K562 (cell line): ENCODE data around the gene ZNF214.

Experiments used
- ETV6 ChIP-seq, 3 experiments: fragments of 150-350 bp in 1 of 3; sonication (generic) in 1 of 3; formaldehyde crosslinking in 1 of 3; IDR thresholded peaks; 2 replicates each; pipeline versions ENCODE4 v1.6.1 to v1.8.0; 2014 to 2022; ENCODE audit warnings: borderline replicate concordance in 2 of 3, low read depth in 2 of 3, antibody characterized with exemption in 1 of 3, low read length in 1 of 3, mild to moderate bottlenecking in 1 of 3, missing genetic modification reagents in 1 of 3
- JUN ChIP-seq, 2 experiments: sonication (generic) in 1 of 2; formaldehyde crosslinking in 1 of 2; IDR thresholded peaks; 2 replicates each; pipeline versions ENCODE4 v1.6.1 to v1.8.0; 2012 to 2022; ENCODE audit warnings: borderline replicate concordance in 2 of 2, mild to moderate bottlenecking in 2 of 2, improper control_type of control experiment in 1 of 2, low read depth in 1 of 2, low read length in 1 of 2, missing genetic modification reagents in 1 of 2
- NFIC ChIP-seq: fragments of 450-650 bp; IDR thresholded peaks from 2 replicates; pipeline ENCODE4 v1.6.1; 2017; ENCODE audit warnings: mild to moderate bottlenecking, inconsistent platforms
- ZNF134 ChIP-seq: fragments of 250-450 bp; sonication (Bioruptor Pico); conservative IDR thresholded peaks from 2 replicates; pipeline ENCODE4 v1.4.0; 2020
- TF ChIP-seq, protein P1 (sequence below), 2 experiments: fragments of 450-650 bp; IDR thresholded peaks; 2 replicates each; pipeline ENCODE4 v1.6.1; 2016; ENCODE audit warnings: mild to moderate bottlenecking in 2 of 2, borderline replicate concordance in 1 of 2, low read depth in 1 of 2, moderate library complexity in 1 of 2

DNA sequence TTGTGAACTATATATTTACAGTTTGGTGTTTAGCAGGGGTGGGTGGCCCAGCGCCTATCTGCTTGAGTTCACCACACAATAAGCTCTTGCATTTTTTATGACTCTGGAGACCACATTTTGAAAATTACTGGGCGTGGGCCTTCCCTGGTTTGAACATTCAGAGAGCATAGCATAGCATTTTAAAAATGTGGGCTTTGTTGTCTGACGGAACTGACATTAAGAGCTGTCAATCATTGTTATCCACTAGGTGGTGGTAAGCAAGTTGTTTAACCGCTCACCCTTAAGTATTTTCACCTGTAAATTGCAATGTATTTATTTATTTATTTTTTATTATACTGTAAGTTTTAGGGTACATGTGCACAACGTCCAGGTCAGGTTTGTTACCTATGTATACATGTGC is 1.2 kb upstream of the ZNF214 start:
- TF ChIP-seq, protein P1, sequence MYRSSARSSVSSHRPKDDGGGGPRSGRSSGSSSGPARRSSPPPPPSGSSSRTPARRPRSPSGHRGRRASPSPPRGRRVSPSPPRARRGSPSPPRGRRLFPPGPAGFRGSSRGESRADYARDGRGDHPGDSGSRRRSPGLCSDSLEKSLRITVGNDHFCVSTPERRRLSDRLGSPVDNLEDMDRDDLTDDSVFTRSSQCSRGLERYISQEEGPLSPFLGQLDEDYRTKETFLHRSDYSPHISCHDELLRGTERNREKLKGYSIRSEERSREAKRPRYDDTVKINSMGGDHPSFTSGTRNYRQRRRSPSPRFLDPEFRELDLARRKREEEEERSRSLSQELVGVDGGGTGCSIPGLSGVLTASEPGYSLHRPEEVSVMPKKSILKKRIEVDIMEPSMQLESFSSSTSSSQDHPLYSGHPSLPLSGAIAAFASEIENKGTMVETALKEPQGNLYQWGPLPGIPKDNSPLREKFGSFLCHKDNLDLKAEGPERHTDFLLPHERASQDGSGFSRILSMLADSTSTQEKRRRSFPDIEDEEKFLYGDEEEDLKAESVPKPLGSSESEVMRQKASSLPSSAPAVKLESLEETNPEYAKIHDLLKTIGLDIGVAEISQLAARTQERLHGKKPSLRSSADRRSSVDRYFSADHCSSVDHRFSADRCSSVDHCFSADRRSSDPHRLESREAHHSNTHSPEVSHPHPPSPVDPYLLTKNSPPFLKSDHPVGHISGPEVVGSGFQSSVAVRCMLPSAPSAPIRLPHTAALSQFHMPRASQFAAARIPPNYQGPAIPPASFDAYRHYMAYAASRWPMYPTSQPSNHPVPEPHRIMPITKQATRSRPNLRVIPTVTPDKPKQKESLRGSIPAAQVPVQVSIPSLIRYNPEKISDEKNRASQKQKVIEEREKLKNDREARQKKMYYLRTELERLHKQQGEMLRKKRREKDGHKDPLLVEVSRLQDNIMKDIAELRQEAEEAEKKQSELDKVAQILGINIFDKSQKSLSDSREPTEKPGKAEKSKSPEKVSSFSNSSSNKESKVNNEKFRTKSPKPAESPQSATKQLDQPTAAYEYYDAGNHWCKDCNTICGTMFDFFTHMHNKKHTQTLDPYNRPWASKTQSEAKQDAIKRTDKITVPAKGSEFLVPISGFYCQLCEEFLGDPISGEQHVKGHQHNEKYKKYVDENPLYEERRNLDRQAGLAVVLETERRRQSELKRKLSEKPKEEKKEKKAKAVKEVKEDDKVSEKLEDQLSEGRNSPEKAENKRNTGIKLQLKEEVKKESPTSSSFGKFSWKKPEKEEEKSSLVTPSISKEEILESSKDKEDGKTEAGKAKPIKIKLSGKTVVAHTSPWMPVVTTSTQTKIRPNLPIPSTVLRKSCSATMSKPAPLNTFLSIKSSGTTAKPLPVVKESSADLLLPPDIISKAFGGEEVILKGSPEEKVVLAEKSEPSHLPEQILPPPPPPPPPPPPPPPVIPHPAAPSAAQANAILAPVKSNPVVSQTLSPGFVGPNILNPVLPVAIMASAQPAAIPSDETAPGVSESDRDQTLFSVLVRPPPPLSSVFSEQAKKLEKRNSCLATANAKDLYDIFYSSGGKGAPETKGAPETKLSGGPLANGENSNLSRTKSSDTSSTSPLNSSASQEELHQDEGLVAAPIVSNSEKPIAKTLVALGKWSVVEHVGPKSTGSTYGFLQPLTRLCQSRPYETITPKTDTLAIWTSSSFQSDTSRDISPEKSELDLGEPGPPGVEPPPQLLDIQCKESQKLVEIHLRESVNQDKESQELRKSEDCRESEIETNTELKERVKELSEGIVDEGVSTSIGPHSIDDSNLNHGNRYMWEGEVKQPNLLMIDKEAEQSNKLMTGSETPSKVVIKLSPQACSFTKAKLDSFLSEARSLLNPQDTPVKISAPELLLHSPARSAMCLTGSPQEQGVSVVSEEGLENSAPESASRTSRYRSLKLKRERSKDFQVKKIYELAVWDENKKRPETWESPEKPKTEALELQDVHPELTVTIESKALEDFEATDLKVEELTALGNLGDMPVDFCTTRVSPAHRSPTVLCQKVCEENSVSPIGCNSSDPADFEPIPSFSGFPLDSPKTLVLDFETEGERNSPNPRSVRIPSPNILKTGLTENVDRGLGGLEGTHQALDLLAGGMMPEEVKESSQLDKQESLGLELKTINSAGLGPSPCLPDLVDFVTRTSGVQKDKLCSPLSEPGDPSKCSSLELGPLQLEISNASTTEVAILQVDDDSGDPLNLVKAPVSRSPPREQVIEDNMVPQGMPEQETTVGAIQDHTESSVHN (IDR thresholded peaks at IDR 0.05; ENCODE audit: borderline replicate concordance in 1 of 2, low read depth in 1 of 2): no peak
- no peak for TF ChIP-seq ETV6 (IDR thresholded peaks at IDR 0.05; ENCODE audit: borderline replicate concordance in 1 of 2, low read depth in 2 of 2, low read length in 1 of 2)
- TF ChIP-seq ETV6 (CRISPR knock-in tag; IDR thresholded peaks at IDR 0.05; ENCODE audit: borderline replicate concordance): no peak
- TF ChIP-seq ZNF134 (CRISPR knock-in tag): no peak
- TF ChIP-seq NFIC: no peak
- no peak for TF ChIP-seq JUN (IDR thresholded peaks at IDR 0.05; ENCODE audit: borderline replicate concordance, low read depth, low read length)
- no peak for TF ChIP-seq JUN (CRISPR knock-in tag; IDR thresholded peaks at IDR 0.05; ENCODE audit: borderline replicate concordance)
